Stimulated activated effector memory CD8-positive, alpha-beta T cell treated with anti-CD3 and anti-CD28 coated beads, Interleukin-12 subunit alpha, Interleukin-12 subunit beta, amount 100 ng/mL, for 72 hours (primary cell): ENCODE measurements around the gene OXT.
"Not testable (repeated sequence)": the region's sequence is repeated elsewhere in the genome, so short reads cannot be mapped to it uniquely, and the experiment has no call there.

ENCODE experiments used
- ATAC-seq: fragments of 150-1000 bp; cut with Tn5 transposase; 2 replicates; pipeline ENCODE4 v1.10.0; 2021
- DNase-seq, 2 donors: peaks; one replicate each; pipeline ENCODE4 v3.0.0; 2021 to 2022; ENCODE audit warnings: low spot score in 2 of 2
- H3K27ac Mint-ChIP-seq: one replicate; pipeline ENCODE4 v1.8.0; 2022; ENCODE audit warnings: mild to moderate bottlenecking, mixed read lengths
- H3K36me3 Mint-ChIP-seq: one replicate; pipeline ENCODE4 v1.8.0; 2022; ENCODE audit warnings: mild to moderate bottlenecking, mixed read lengths
- H3K4me1 Mint-ChIP-seq: one replicate; pipeline ENCODE4 v1.8.0; 2022; ENCODE audit warnings: mixed read lengths
- H3K4me3 Mint-ChIP-seq: one replicate; pipeline ENCODE4 v1.8.0; 2022; ENCODE audit warnings: mild to moderate bottlenecking, mixed read lengths
- H3K9me3 Mint-ChIP-seq: one replicate; pipeline ENCODE4 v1.8.0; 2022; ENCODE audit warnings: mixed read lengths

OXT gene

DNA sequence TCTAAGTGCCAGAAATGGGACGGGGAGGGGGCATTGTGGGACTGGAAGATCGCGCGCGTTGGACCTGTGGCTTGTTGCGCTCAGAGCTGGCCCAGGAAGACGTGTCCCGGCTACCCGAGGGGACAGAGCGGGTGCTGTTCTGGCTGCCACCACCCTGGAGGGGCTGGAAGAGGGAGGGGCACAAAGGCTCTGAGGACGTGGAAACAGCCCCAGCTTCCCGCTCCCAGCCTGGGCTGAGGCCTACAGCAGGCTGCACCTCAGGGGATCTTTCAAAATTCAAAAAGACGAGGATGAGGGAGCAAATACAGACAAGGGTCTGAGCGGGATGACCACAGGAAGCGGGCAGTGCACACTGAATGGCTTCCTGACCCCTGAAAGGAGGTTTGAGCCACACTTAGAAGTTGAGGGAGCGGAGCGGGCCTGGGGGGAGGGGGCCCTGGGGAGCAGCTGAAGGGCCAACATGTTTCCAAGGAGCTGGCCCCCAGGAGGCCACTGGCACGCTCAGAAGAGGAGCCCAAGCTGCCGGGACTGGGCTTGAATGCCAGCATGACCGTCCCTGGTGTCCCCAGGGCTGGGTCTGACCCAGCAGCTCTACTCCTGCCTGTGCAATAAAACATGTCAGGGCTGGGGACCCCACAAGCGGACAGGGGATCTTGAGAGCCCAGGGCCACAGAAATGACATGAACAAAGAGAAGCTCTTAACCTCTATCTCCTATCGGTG lies 1.3 kb downstream of the OXT start:
- no peaks in the 10 kb centered on the region for H3K9me3 Mint-ChIP-seq
- no peaks in the 10 kb centered on the region for H3K36me3 Mint-ChIP-seq
- H3K4me3 Mint-ChIP-seq, result peak overlapping the region; percentile 70
- peak overlapping the region; percentile 78 for H3K27ac Mint-ChIP-seq
- ATAC-seq (no peak), DNase-seq (no peak)
- peaks cover 14% of the 10 kb centered on the region for H3K4me1 Mint-ChIP-seq

DNA sequence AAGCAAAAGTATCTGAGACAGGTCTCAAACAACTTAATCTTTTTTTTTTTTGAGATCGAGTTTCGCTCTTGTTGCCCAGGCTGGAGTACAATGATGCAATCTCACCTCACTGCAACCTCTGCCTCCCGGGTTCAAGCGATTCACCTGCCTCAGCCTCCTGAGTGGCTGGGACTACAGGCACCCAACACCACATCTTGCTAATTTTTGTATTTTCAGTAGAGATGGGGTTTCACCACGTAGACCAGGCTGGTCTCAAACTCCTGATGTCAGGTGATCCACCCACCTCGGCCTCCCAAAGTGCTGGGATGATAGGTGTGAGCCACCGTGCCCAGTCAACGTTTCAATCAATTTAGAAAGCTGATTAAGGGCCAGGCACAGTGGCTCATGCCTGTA lies 1.8 kb downstream of the OXT start:
- DNase-seq, ATAC-seq, H3K9me3 Mint-ChIP-seq, H3K36me3 Mint-ChIP-seq, H3K27ac Mint-ChIP-seq: not testable (repeated sequence)
- Mint-ChIP-seq H3K4me1 (peaks cover 14% of the 10 kb centered on the region), H3K4me3 (peak overlapping the region; percentile 70)

DNA sequence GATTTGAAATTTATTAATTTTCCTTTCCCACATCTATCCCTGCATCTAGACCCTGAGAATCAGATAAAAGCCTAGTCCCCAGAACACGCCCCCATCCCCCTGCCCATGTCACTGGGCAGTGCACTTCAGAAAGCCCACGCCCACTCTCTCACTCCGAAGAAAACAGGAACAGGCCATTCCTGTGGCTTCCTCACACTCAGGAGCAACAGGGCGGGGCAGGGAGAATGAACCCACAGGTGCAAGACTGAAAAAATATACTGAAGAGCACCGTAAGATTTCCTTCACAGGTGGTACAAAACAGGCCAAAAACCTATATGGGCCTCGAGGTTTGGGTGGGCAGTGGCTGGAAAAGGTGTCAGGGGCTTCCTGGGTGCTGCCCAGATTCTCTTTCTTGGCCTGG lies 3.4 kb downstream of the OXT start:
- no peak overlapping the region for H3K27ac Mint-ChIP-seq
- H3K4me1 Mint-ChIP-seq, result peaks cover 14% of the 10 kb centered on the region
- DNase-seq, result no peak
- no peaks in the 10 kb centered on the region for H3K9me3 Mint-ChIP-seq
- H3K4me3 Mint-ChIP-seq, result no peak overlapping the region
- no peak for ATAC-seq
- no peaks in the 10 kb centered on the region for H3K36me3 Mint-ChIP-seq

DNA sequence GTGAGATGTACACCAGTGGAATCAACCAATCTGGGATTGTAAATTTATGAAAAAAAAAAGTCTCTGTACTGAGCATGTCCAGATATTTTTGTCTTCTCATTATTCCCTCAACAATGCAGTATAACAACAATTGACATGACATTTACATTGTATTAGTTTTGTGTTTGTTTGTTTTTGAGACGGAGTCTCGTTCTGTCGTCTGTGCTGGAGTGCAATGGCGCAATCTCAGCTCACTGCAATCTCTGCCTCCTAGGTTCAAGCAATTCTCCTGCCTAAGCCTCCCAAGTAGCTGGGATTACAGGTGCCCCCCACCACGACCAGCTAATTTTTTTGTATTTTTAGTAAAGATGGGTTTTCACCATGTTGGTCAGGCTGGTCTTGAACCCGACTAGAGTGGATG lies 3.9 kb downstream of the OXT start:
- not testable (repeated sequence) for H3K4me3 Mint-ChIP-seq, H3K36me3 Mint-ChIP-seq, ATAC-seq, DNase-seq, H3K27ac Mint-ChIP-seq, H3K9me3 Mint-ChIP-seq
- H3K4me1 Mint-ChIP-seq, result peaks cover 14% of the 10 kb centered on the region

DNA sequence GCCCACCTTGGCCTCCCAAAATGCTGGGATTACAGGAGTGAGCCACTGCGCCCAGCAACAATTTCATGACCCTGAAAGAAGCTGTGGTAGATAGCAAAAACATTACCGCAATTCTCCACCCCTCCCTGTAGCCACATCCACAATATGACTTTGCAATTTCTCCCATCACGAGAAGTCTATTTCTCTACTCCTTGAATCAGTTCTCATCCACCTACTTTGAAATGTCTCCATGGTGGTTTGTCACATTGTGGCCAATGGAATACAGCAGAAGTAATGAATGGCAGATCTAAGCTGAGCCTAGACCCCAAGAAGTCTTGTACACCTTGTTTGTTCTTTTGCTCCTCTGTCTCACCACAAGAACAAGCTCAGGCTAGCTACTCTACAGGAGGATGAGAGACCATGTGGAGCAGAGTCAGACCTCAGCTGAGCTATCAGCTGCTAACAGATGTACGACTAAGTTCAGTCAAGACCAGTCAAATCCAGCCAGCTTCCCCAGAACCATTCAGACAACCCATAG lies 6.3 kb downstream of the OXT start:
- Mint-ChIP-seq H3K4me1 (no peaks in the 10 kb centered on the region), H3K36me3 (no peaks in the 10 kb centered on the region), H3K27ac (no peak overlapping the region), H3K9me3 (no peaks in the 10 kb centered on the region), H3K4me3 (no peak overlapping the region)
- no peak for DNase-seq
- ATAC-seq, result peak; percentile 61

DNA sequence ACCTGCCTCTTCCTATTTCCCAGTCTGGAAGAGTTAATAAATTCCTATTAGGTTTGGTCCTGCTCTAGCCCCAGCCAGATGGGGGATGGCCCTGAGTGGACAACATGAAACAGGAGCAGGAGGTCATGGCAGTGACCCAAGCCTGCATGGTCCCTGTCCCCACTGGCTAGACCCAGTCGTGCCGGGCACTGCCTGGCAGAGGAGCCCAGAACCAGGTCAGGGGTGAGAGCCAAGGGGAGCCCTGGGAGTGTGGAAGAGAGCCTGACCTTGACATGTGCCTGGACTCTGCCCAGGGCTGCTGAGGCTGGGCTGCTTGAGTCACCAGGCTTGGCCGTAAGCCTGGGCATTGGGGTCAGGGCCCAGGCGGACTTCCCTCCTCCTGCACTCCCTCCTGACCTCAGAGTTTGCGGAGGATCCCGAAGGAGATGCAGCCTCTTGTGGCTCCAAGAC lies 9.5 kb downstream of the OXT start:
- no peak for ATAC-seq
- Mint-ChIP-seq H3K4me3 (no peak overlapping the region), H3K9me3 (no peaks in the 10 kb centered on the region), H3K27ac (no peak overlapping the region), H3K36me3 (no peaks in the 10 kb centered on the region), H3K4me1 (peaks cover 11% of the 10 kb centered on the region)
- no peak for DNase-seq

DNA sequence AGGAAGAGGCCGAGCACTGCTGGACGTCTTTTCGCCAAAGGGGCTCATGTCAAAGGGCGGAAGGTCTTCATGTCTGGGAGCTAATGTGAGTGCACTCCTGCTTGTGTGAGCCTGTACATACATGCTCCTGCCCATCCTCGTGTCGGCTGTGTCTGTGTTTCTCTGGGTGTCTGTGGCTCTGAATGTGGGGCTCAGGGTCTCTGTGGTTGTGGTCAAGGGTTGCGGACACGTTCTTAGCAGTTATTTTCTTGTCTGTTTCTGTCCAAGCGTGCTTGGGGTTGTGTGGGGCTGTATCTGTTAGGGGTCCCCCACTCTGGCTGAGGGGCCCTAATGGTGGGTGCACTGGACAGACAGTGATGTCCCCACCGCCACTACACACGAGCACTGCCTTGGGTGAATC lies 10.2 kb downstream of the OXT start:
- H3K9me3 Mint-ChIP-seq, result no peaks in the 10 kb centered on the region
- DNase-seq (no peak), ATAC-seq (no peak)
- peak overlapping the region; percentile 20 for H3K4me3 Mint-ChIP-seq
- H3K4me1 Mint-ChIP-seq, result peaks cover 11% of the 10 kb centered on the region
- H3K27ac Mint-ChIP-seq, result no peak overlapping the region
- H3K36me3 Mint-ChIP-seq, result no peaks in the 10 kb centered on the region

DNA sequence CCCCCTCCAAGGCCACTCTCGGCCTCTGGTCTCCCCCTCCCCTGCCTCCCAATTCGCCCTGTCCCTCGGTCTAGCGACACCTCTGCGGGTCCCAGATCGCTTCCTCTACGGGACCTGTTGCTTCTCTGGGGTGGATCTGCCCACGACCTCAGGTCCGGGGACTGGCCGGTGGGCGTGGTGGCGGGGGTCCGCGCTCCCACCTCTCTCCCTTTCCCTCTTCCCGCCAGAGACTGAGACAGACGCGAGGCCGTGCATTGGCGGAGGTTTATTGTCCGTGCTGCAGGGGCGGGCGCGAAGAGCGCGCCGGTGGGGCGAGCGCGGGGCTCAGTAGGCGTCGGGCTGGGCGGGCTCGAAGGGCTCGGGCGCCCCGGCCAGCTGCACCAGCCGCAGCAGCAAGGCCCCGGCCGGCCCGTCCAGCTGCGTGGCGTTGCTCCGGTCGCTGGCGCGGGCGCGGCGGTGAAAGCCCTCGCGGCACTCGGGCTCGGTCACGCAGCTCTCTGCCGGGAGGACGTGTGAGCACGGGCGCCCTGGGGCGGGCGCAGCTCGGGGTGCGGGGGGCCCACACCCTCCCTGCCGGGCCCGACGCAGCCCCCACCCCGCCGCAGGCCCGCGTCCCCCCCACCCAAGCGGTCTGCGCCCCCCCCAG lies 11.0 kb downstream of the OXT start:
- H3K27ac Mint-ChIP-seq, result no peak overlapping the region
- H3K4me1 Mint-ChIP-seq, result peaks cover 11% of the 10 kb centered on the region
- H3K4me3 Mint-ChIP-seq, result peak overlapping the region; percentile 20
- no peaks in the 10 kb centered on the region for H3K9me3 Mint-ChIP-seq
- no peak for DNase-seq
- ATAC-seq, result peak; percentile 41
- H3K36me3 Mint-ChIP-seq, result no peaks in the 10 kb centered on the region

DNA sequence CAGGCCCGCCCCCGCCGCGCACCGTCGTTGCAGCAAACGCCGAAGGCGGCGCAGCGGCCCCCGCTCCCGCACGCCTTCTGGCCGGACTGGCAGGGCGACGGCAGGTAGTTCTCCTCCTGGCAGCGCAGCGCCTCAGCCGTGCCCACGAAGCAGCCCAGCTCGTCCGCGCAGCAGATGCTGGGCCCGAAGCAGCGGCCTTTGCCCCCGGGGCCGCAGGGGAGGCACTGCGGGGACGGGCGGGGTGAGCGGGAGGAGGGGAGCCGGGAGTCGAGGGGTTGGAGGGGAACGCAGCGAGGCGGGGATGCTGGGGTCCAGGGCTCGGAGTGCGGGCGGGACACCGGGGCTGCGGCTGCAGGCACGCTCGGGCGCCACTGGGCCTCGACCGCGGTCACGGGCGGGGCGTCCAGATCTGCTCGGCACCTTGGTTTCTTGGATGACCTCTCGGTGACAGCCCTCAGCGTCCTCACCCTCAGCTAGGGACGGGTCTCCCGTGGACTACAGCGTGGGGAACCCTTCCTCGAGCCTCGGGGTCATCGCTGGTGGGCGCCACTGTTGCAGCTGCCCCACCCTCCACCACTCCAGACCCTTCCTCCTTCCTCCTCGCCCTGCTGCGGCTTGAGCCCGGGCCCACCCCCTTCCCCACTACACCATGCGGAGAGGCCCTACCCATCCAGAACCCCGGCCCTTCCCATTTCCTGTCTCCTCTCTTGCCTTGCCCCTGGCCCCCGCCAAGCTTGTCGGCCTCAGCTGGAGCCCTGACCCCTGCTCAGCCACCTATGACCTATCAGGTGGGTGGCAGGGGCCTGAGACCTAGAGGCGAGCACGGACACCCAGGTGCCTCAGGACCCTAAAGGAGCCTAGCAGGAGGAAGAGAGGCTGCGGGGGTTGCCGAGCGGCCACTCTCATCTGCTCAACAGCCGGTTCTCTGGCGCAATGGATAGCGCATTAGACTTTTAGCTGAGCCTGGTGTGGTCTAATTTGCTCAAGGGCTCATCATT lies 11.8 kb downstream of the OXT start:
- H3K9me3 Mint-ChIP-seq, result no peaks in the 10 kb centered on the region
- ATAC-seq, result peak; percentile 6
- H3K4me3 Mint-ChIP-seq, result peak overlapping the region; percentile 61
- H3K27ac Mint-ChIP-seq, result no peak overlapping the region
- H3K36me3 Mint-ChIP-seq, result no peaks in the 10 kb centered on the region
- peaks cover 11% of the 10 kb centered on the region for H3K4me1 Mint-ChIP-seq
- DNase-seq, result no peak

DNA sequence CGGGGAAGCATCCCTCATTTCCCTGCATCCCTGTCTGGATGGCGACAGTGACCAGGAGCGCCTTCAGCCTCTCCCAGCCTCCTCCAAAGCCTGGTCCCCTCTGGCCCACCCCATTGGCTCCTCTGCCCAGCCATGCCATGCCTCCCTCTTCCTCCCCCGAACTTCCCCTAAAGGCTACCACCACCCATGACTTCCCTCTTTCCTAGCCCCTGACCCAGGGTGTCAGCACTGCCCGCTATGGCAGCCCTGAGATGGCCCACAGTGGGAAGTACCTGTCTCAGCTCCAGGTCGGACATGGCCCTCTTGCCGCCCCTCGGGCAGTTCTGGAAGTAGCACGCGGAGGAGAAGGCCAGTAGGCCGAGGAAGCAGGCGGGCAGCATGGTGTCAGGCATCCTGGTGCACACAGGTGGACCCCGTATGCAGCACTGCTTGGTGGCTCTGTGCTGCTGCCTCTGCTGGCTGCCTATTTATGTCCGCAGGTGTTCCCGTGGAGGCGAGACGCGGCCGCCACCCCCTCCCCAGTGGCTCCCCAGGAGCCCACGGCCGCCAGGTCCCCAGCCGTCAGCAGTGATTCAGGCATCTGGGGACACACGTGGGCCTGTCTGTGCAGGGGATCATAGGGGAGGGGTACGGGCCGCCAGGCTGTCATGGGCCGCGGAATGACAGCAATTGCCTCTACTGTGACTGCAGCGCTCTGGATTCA lies 13.0 kb downstream of the OXT start, which contains the start of gene AVP:
AVP (minus strand) TSS at position 442 of the 703 bp plus-strand sequence; CDS start at position 392, 50 bp downstream.
- Mint-ChIP-seq H3K4me1 (peaks cover 11% of the 10 kb centered on the region), H3K9me3 (no peaks in the 10 kb centered on the region), H3K4me3 (peak within 1 kb of the TSS; percentile 61), H3K36me3 (no peaks in the 10 kb centered on the region), H3K27ac (no peak within 1 kb of the TSS)
- DNase-seq (no peak), ATAC-seq (no peak)

DNA sequence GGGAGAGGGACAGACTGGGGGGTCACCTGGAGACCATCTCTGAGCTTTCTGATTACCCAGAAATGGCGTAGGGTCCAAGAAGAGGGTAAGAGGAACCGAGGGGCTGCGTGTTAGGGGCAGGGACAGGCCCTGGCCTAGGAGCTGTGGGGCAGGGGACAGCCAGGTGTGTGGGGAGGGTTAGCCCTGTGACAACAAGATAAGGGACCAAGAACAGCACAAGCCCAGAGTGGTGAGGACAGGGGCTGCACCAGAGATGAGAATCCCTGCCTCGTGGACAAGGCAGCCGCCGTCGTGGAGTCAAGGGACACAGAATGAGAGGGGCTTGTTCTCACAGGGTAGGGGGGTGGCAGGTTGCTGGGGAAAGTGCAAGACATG lies 13.6 kb downstream of the OXT start:
- Mint-ChIP-seq H3K4me3 (no peak overlapping the region), H3K27ac (no peak overlapping the region), H3K36me3 (no peaks in the 10 kb centered on the region), H3K4me1 (peaks cover 11% of the 10 kb centered on the region), H3K9me3 (no peaks in the 10 kb centered on the region)
- no peak for ATAC-seq
- no peak for DNase-seq

DNA sequence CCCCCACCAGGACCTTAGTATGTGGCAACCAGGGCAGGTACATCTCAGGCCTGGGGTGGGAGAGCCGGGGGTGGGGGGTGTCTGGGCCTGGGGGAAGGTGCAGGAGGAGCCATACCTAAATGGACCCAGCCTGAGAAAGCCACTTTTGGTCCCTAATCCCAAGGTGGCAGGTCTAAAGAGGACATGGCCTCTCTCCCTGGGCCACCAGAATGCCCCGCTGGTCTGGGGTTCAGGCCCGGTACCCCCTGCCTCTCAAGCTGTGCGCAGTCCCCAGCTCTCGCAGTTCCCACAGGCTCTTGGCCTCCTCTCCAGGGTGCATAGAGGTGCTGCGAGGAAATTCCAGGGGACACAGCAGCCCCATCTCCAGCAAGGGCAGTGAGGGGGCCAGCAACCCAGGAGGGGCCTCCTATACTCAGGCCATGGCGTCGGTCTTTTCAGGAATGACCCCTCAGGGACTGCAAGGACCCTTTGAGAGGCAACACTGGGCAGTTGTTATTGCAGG lies 14.2 kb downstream of the OXT start:
- Mint-ChIP-seq H3K27ac (no peak overlapping the region), H3K4me1 (peaks cover 11% of the 10 kb centered on the region)
- DNase-seq, result no peak

DNA sequence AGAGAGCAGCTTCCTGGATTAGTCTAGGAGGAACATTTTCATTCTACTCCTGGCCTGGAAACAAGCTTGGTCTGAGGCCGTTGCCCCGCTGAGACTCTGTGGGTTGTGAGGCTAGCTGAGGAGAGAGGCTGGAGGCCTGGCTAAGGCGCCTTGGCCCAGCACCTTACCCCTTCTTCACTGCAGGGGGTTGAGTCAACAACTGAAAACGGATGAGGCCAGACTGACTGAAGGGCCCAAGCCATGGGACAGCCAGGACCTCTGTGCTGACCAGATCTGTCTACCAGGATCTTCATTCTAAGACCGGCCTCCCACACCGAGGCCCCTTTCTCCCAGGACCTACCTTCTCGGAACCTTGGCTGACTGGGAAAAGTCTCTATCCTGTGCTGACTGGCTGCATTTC lies 16.6 kb downstream of the OXT start:
- H3K4me3 Mint-ChIP-seq, result no peak overlapping the region
- ATAC-seq (no peak), DNase-seq (no peak)
- no peak overlapping the region for H3K27ac Mint-ChIP-seq
- H3K4me1 Mint-ChIP-seq, result peaks cover 16% of the 10 kb centered on the region
- no peaks in the 10 kb centered on the region for H3K9me3 Mint-ChIP-seq
- H3K36me3 Mint-ChIP-seq, result no peaks in the 10 kb centered on the region

More for the DNA sequence above, 14.2 kb downstream of the OXT start:
- no peaks in the 10 kb centered on the region for H3K36me3 Mint-ChIP-seq
- no peaks in the 10 kb centered on the region for H3K9me3 Mint-ChIP-seq
- no peak for ATAC-seq
- no peak overlapping the region for H3K4me3 Mint-ChIP-seq

DNA sequence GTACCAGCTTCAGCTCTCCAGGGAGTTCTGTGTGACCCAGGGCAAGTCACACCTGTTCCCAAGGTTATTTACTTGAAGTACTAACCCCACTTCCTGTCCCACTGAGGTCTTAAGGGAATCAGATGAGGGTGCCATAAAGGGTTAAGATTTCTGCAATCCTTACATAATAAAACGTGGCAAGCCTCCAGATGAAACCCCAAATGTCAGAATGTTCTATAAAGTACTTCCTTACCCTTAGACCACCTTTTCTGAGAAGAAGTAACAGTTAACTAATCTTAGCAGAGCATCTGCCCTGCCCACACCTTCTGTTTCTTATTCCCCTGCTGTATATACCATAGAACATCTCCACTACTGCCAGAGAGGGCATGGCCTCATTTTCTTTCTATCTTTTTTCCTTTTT lies 19.1 kb downstream of the OXT start:
- Mint-ChIP-seq H3K4me1 (peaks cover 6% of the 10 kb centered on the region), H3K4me3 (no peak overlapping the region), H3K27ac (no peak overlapping the region), H3K36me3 (no peaks in the 10 kb centered on the region), H3K9me3 (no peaks in the 10 kb centered on the region)
- no peak for ATAC-seq
- no peak for DNase-seq
